Ectodermal cell (in vitro differentiated cells): Measurements from ENCODE around the gene ORC3.

Source experiments
- H3K27ac ChIP-seq: 2 replicates; pipeline ENCODE4 v1.7.0; 2013; ENCODE audit warnings: mild to moderate bottlenecking, low read depth, low read length; ENCODE audit not compliant: insufficient read depth, poor library complexity, severe bottlenecking
- H3K27me3 ChIP-seq: 2 replicates; pipeline ENCODE4 v1.7.0; 2013; ENCODE audit warnings: mild to moderate bottlenecking, low read length; ENCODE audit not compliant: insufficient read depth, control insufficient read depth, poor library complexity, severe bottlenecking
- H3K36me3 ChIP-seq: one replicate; pipeline ENCODE4 v1.7.0; 2013; ENCODE audit warnings: low read length; ENCODE audit not compliant: control insufficient read depth, insufficient read depth
- H3K4me1 ChIP-seq: one replicate; pipeline ENCODE4 v1.7.0; 2013; ENCODE audit warnings: low read length; ENCODE audit not compliant: control insufficient read depth, insufficient read depth
- H3K4me3 ChIP-seq: 2 replicates; pipeline ENCODE4 v1.7.0; 2013; ENCODE audit warnings: low read depth, low read length, control low read depth; ENCODE audit not compliant: insufficient read depth
- H3K9me3 ChIP-seq: 2 replicates; pipeline ENCODE4 v1.7.0; 2013; ENCODE audit warnings: mild to moderate bottlenecking, low read length, moderate library complexity; ENCODE audit not compliant: control insufficient read depth
- WGBS, 2 experiments: methylation state at CpG; one replicate each; pipeline ENCODE4 v1.1.7; 2013; ENCODE audit warnings: missing lambda C conversion rate in 2 of 2; 5-methylcytosine and 5-hydroxymethylcytosine counted together

ORC3 gene

GRCh38 chr6:87656857-87657256, 66.9 kb downstream of the ORC3 start:
- no peak overlapping the region for H3K27ac ChIP-seq
- H3K36me3 ChIP-seq: peaks cover 18% of the 10 kb centered on the region
- no peaks in the 10 kb centered on the region for H3K4me1 ChIP-seq
- H3K27me3 ChIP-seq: no peaks in the 10 kb centered on the region
- no peak overlapping the region for H3K4me3 ChIP-seq
- H3K9me3 ChIP-seq: no peaks in the 10 kb centered on the region

GRCh38 chr6:87658516-87658915, 68.6 kb downstream of the ORC3 start:
- Histone ChIP-seq H3K4me3 (no peak overlapping the region), H3K27me3 (no peaks in the 10 kb centered on the region), H3K9me3 (no peaks in the 10 kb centered on the region), H3K4me1 (no peaks in the 10 kb centered on the region), H3K27ac (no peak overlapping the region), H3K36me3 (peaks cover 18% of the 10 kb centered on the region)

DNA sequence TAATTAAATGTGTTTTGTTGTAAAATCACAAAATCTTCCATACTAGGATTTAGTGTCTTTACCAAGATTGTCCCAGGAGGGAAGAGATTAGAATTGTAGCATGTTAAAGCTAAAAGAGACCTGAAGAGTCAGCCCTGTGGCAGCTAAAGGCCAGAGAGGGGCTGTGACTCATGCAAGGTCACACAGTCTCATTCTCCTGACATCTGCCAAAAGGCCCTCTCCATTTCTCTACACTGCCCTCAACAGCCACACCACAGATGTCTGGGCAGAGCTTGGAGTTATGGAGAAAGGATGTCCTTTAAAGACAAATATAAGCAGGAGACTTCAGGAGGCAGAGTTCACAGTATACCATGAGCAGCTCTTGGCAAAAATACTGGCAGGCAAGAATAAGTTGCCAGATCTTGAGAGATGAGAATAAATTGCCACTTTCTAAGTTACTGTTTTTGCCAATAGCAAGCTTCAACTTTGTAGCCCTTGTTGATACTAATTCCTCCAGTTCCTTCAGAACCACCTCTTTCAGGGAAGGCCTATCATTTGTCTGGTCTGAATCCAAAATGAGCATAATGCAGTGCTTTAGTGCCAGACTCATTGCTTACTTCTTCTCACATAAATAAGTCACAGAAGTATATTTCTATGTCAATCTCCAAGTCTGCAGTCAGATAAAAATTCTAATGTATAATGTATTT, 70.4 kb downstream of the ORC3 start:
- Histone ChIP-seq H3K36me3 (peaks cover 18% of the 10 kb centered on the region), H3K27ac (no peak overlapping the region), H3K27me3 (no peaks in the 10 kb centered on the region), H3K9me3 (no peaks in the 10 kb centered on the region), H3K4me3 (no peak overlapping the region), H3K4me1 (no peaks in the 10 kb centered on the region)

GRCh38 chr6:87661016-87661415, 71.1 kb downstream of the ORC3 start:
- Histone ChIP-seq H3K27me3 (no peaks in the 10 kb centered on the region), H3K9me3 (no peaks in the 10 kb centered on the region), H3K4me1 (no peaks in the 10 kb centered on the region), H3K36me3 (peaks cover 13% of the 10 kb centered on the region), H3K4me3 (no peak overlapping the region), H3K27ac (no peak overlapping the region)
- WGBS, 2 experiments: 100% methylated on average over 1 of the region's 1 CpG; no CpG with 5 or more reads in 1 of the 2 experiments

GRCh38 chr6:87661503-87661902, 71.6 kb downstream of the ORC3 start:
- Histone ChIP-seq H3K9me3 (no peaks in the 10 kb centered on the region), H3K4me3 (no peak overlapping the region), H3K4me1 (no peaks in the 10 kb centered on the region), H3K36me3 (peaks cover 13% of the 10 kb centered on the region), H3K27ac (no peak overlapping the region), H3K27me3 (no peaks in the 10 kb centered on the region)
- WGBS, 2 experiments: 92 to 100% methylated on average over 1 of the region's 1 CpG

- Histone ChIP-seq H3K27me3 (no peaks in the 10 kb centered on the region), H3K9me3 (no peaks in the 10 kb centered on the region), H3K4me3 (no peak overlapping the region), H3K36me3 (peaks cover 3% of the 10 kb centered on the region), H3K27ac (no peak overlapping the region), H3K4me1 (no peaks in the 10 kb centered on the region)
- WGBS, 2 experiments: 83 to 90% methylated on average over 1 of the region's 2 CpGs
Measured at GRCh38 chr6:87663434-87663833, 73.5 kb downstream of the ORC3 start.

- no peaks in the 10 kb centered on the region for H3K27me3 ChIP-seq
- no peaks in the 10 kb centered on the region for H3K4me1 ChIP-seq
- H3K27ac ChIP-seq: no peak overlapping the region
- no peak overlapping the region for H3K4me3 ChIP-seq
- no peaks in the 10 kb centered on the region for H3K9me3 ChIP-seq
- H3K36me3 ChIP-seq: peaks cover 6% of the 10 kb centered on the region
Measured at GRCh38 chr6:87664921-87665485, 75.1 kb downstream of the ORC3 start.

GRCh38 chr6:87667032-87667431, 77.1 kb downstream of the ORC3 start:
- Histone ChIP-seq H3K9me3 (no peaks in the 10 kb centered on the region), H3K36me3 (peaks cover 3% of the 10 kb centered on the region), H3K27me3 (no peaks in the 10 kb centered on the region), H3K4me1 (peaks cover 4% of the 10 kb centered on the region), H3K27ac (no peak overlapping the region), H3K4me3 (no peak overlapping the region)

DNA sequence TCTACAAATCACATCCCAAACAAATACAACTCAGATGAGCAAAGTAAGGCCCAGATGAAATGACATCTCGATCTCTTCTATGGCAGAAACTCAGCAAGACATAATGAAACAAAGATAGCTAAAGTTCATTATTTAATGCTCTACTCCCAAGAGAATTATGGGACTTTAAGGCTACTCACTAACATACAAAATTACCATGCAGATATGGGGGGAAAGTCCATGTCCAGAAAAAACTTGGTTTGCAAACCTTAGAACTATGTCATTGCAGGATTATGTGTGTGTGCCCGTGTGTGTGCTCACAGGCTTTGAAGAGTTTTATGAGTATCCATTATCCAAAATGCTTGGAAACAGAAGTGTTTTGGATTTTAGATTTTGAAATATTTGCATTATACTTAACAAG, 78.1 kb downstream of the ORC3 start:
- H3K9me3 ChIP-seq: no peaks in the 10 kb centered on the region
- no peaks in the 10 kb centered on the region for H3K27me3 ChIP-seq
- H3K27ac ChIP-seq: no peak overlapping the region
- H3K36me3 ChIP-seq: peaks cover 3% of the 10 kb centered on the region
- no peak overlapping the region for H3K4me3 ChIP-seq
- H3K4me1 ChIP-seq: peaks cover 4% of the 10 kb centered on the region
- 94 to 100% methylated on average over 2 of the region's 2 CpGs for WGBS, 2 experiments

DNA sequence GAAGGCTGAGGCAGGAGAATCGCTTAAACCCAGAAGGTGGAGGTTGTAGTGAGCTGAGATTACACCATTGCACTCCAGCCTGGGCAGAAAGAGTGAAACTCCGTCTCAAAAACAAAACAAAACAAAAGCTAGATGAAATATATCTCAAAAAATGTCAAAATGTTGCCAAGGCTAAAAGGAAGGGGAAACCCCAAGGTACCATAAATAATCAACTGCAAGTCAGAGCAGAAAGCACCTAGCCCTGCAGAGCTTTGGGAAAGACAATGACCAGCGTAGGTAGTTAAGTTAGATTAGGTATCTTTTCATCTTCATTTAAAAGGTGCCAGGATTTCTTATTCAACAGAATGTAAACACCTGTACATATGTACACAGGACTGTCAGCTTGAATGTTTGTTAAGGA, 79.1 kb downstream of the ORC3 start:
- Histone ChIP-seq H3K4me3 (no peak overlapping the region), H3K27ac (no peak overlapping the region), H3K36me3 (peaks cover 3% of the 10 kb centered on the region), H3K27me3 (no peaks in the 10 kb centered on the region), H3K4me1 (peaks cover 4% of the 10 kb centered on the region), H3K9me3 (no peaks in the 10 kb centered on the region)
- 100% methylated on average over 1 to 3 of the region's 3 CpGs for WGBS, 2 experiments

- no peak overlapping the region for H3K27ac ChIP-seq
- H3K27me3 ChIP-seq: no peaks in the 10 kb centered on the region
- peaks cover 4% of the 10 kb centered on the region for H3K4me1 ChIP-seq
- no peaks in the 10 kb centered on the region for H3K9me3 ChIP-seq
- 76 to 81% methylated on average over 2 of the region's 2 CpGs for WGBS, 2 experiments
- H3K36me3 ChIP-seq: peaks cover 8% of the 10 kb centered on the region
- no peak overlapping the region for H3K4me3 ChIP-seq
Measured at GRCh38 chr6:87670707-87671106, 80.8 kb downstream of the ORC3 start.
